WTC11 (cell line): ENCODE measurements around the gene CLEC4D. TPM values are rescaled to one million over a fixed set of nuclear protein-coding genes. Genes with fewer than 3 reads are reported as not detected.

Experiments used
- ATAC-seq: fragments of 200-7000 bp; cut with Tn5 transposase; 2 replicates; pipeline ENCODE4 v1.10.0; 2021; ENCODE audit warnings: mild to moderate bottlenecking, moderate library complexity
- CTCF ChIA-PET: fragments of 300-600 bp; sonication (Branson Sonifier 250); formaldehyde crosslinking; loops from one replicate; lab custom pipeline; 2021; ENCODE audit warnings: antibody characterized with exemption; lab: Charles Lee
- POLR2A ChIA-PET: fragments of 350-600 bp; sonication (Branson Sonifier 250); formaldehyde crosslinking; loops from one replicate; lab custom pipeline; 2021; ENCODE audit warnings: antibody characterized with exemption; lab: Charles Lee
- DNase-seq: peaks from one replicate; pipeline ENCODE4 v3.0.0; 2021; ENCODE audit warnings: low spot score
- H3K27ac Mint-ChIP-seq: 2 replicates; pipeline ENCODE4 v1.8.0; 2021; ENCODE audit warnings: mixed read lengths
- H3K27me3 Mint-ChIP-seq: 2 replicates; pipeline ENCODE4 v1.8.0; 2021; ENCODE audit warnings: low read depth, mild to moderate bottlenecking, moderate library complexity, mixed read lengths
- H3K36me3 Mint-ChIP-seq: 2 replicates; pipeline ENCODE4 v1.8.0; 2021; ENCODE audit warnings: mixed read lengths
- H3K4me1 Mint-ChIP-seq: 2 replicates; pipeline ENCODE4 v1.8.0; 2022; ENCODE audit warnings: mixed read lengths
- H3K4me3 Mint-ChIP-seq: 2 replicates; pipeline ENCODE4 v1.8.0; 2021; ENCODE audit warnings: mild to moderate bottlenecking, moderate library complexity, mixed read lengths
- H3K9me3 Mint-ChIP-seq: 2 replicates; pipeline ENCODE4 v1.8.0; 2021; ENCODE audit warnings: mixed read lengths
- ARID4B ChIP-seq: sonication (generic); formaldehyde crosslinking; IDR thresholded peaks from 2 replicates; pipeline ENCODE4 v1.8.0; 2023; ENCODE audit warnings: missing genetic modification reagents, mild to moderate bottlenecking, borderline replicate concordance
- ATF1 ChIP-seq: sonication (generic); formaldehyde crosslinking; IDR thresholded peaks from 2 replicates; pipeline ENCODE4 v1.8.1; 2023; ENCODE audit warnings: mild to moderate bottlenecking, moderate library complexity, missing genetic modification reagents
- CDX4 ChIP-seq: fragments of 250-450 bp; sonication (Bioruptor Pico); IDR thresholded peaks from 2 replicates; pipeline ENCODE4 v1.9.0; 2021; ENCODE audit warnings: moderate library complexity, mild to moderate bottlenecking, inconsistent platforms, borderline replicate concordance
- CTCF ChIP-seq: fragments of 200-600 bp; IDR thresholded peaks from 2 replicates; pipeline ENCODE4 v1.8.0; 2022; ENCODE audit warnings: antibody characterized with exemption
- E2F5 ChIP-seq: sonication (generic); formaldehyde crosslinking; IDR thresholded peaks from 2 replicates; pipeline ENCODE4 v1.8.1; 2022; ENCODE audit warnings: mild to moderate bottlenecking, moderate library complexity, missing genetic modification reagents
- ETV6 ChIP-seq: sonication (generic); formaldehyde crosslinking; IDR thresholded peaks from 2 replicates; pipeline ENCODE4 v1.8.1; 2022; ENCODE audit warnings: mild to moderate bottlenecking, missing genetic modification reagents
- FOXJ3 ChIP-seq: sonication (generic); formaldehyde crosslinking; IDR thresholded peaks from 2 replicates; pipeline ENCODE4 v1.9.0; 2021; ENCODE audit warnings: missing genetic modification reagents, mild to moderate bottlenecking, borderline replicate concordance
- MAX ChIP-seq: sonication (generic); formaldehyde crosslinking; IDR thresholded peaks from 2 replicates; pipeline ENCODE4 v1.8.0; 2022; ENCODE audit warnings: mild to moderate bottlenecking, missing genetic modification reagents
- PRRX2 ChIP-seq: fragments of 250-450 bp; sonication (Bioruptor Pico); IDR thresholded peaks from 2 replicates; pipeline ENCODE4 v1.8.0; 2021; ENCODE audit warnings: mild to moderate bottlenecking
- RORB ChIP-seq: fragments of 250-450 bp; sonication (Bioruptor Pico); IDR thresholded peaks from 2 replicates; pipeline ENCODE4 v1.9.0; 2021; ENCODE audit warnings: mild to moderate bottlenecking
- TEAD1 ChIP-seq: sonication (generic); formaldehyde crosslinking; IDR thresholded peaks from 2 replicates; pipeline ENCODE4 v1.8.0; 2022; ENCODE audit warnings: mild to moderate bottlenecking, missing genetic modification reagents
- TEAD4 ChIP-seq: sonication (generic); formaldehyde crosslinking; IDR thresholded peaks from 2 replicates; pipeline ENCODE4 v1.8.0; 2022; ENCODE audit warnings: mild to moderate bottlenecking, missing genetic modification reagents
- ZBTB43 ChIP-seq: sonication (generic); formaldehyde crosslinking; IDR thresholded peaks from 2 replicates; pipeline ENCODE4 v1.8.1; 2023; ENCODE audit warnings: mild to moderate bottlenecking, missing genetic modification reagents
- ZMAT4 ChIP-seq: fragments of 250-450 bp; sonication (Bioruptor Pico); IDR thresholded peaks from 2 replicates; pipeline ENCODE4 v1.9.0; 2021; ENCODE audit warnings: mild to moderate bottlenecking
- ZNF281 ChIP-seq: sonication (generic); formaldehyde crosslinking; IDR thresholded peaks from 2 replicates; pipeline ENCODE4 v1.8.0; 2023; ENCODE audit warnings: mild to moderate bottlenecking, missing genetic modification reagents
- ZNF317 ChIP-seq: sonication (generic); formaldehyde crosslinking; IDR thresholded peaks from 2 replicates; pipeline ENCODE4 v1.8.1; 2023; ENCODE audit warnings: low read depth, mild to moderate bottlenecking, moderate library complexity, missing genetic modification reagents, borderline replicate concordance
- ZNF671 ChIP-seq: fragments of 250-450 bp; sonication (Bioruptor Pico); IDR thresholded peaks from 2 replicates; pipeline ENCODE4 v1.8.0; 2021; ENCODE audit warnings: mild to moderate bottlenecking
- total RNA-seq: library from RNA; stranded (reverse); gene quantifications from 3 replicates; pipeline ENCODE4 v1.2.3, GENCODE V29; 2021

Gene CLEC4D
- total RNA-seq, 1 experiment from 2014 or later = 0.09 TPM

- DNase-seq = peak; percentile 81
- peaks cover 8% of the 10 kb centered on the region; the same call in 1 of the 2 replicates for H3K4me1 Mint-ChIP-seq
- no peaks in the 10 kb centered on the region; the same call in 1 of the 2 replicates for H3K27me3 Mint-ChIP-seq
- H3K27ac Mint-ChIP-seq = no peak overlapping the region
- no peaks in the 10 kb centered on the region for H3K36me3 Mint-ChIP-seq
- peak; percentile 80 for ATAC-seq
- TF ChIP-seq CTCF = peak; percentile 96
- no peak for TF ChIP-seq ATF1
- POLR2A ChIA-PET = interaction anchor here (0.6 kb wide), 1 partner anchor 151 kb away, joined by 7 read pairs; no protein-coding TSS in a partner anchor
- H3K9me3 Mint-ChIP-seq = peaks cover 10% of the 10 kb centered on the region; the same call in 1 of the 2 replicates
- no peak overlapping the region for H3K4me3 Mint-ChIP-seq
- CTCF ChIA-PET = interaction anchor here (0.5 to 2.0 kb wide), 74 partner anchors 8 to 1524 kb away, joined by 3 to 67 read pairs (median 5); partner anchors contain the start of genes A2ML1, AICDA, M6PR and MFAP5
Measured at GRCh38 chr12:8544295-8544694, 31.0 kb downstream of the CLEC4D start.

- ChIA-PET CTCF (interaction anchor here (0.5 kb wide), 1 partner anchor 492 kb away, joined by 3 read pairs; no protein-coding TSS in a partner anchor), POLR2A (no interaction called here)
- DNase-seq (no peak), ATAC-seq (no peak)
- H3K4me1 Mint-ChIP-seq = 0 out of 2 replicates have a peak, but pooled peaks cover 5% of the 10 kb centered on the region
- TF ChIP-seq ATF1 (no peak), TEAD4 (no peak), E2F5 (no peak), ETV6 (CRISPR knock-in tag) (no peak), ARID4B (no peak), RORB (no peak), ZNF281 (CRISPR knock-in tag) (no peak), MAX (CRISPR knock-in tag) (no peak), CDX4 (CRISPR knock-in tag) (no peak)
- no peaks in the 10 kb centered on the region for H3K36me3 Mint-ChIP-seq
- H3K9me3 Mint-ChIP-seq = peaks cover 8% of the 10 kb centered on the region; the same call in 1 of the 2 replicates
- H3K27ac Mint-ChIP-seq = no peak overlapping the region
- no peaks in the 10 kb centered on the region; the same call in 1 of the 2 replicates for H3K27me3 Mint-ChIP-seq
- H3K4me3 Mint-ChIP-seq = no peak overlapping the region
Measured at GRCh38 chr12:8546591-8546990, 33.3 kb downstream of the CLEC4D start.

GRCh38 chr12:8547645-8548044 lies 34.3 kb downstream of the CLEC4D start:
- POLR2A ChIA-PET = no interaction called here
- DNase-seq (no peak), ATAC-seq (no peak)
- H3K27me3 Mint-ChIP-seq = no peaks in the 10 kb centered on the region; the same call in 1 of the 2 replicates
- peaks cover 6% of the 10 kb centered on the region; the same call in 1 of the 2 replicates for H3K9me3 Mint-ChIP-seq
- no peak overlapping the region for H3K27ac Mint-ChIP-seq
- no peak overlapping the region for H3K4me3 Mint-ChIP-seq
- H3K36me3 Mint-ChIP-seq = no peaks in the 10 kb centered on the region
- CTCF ChIA-PET = no interaction called here
- H3K4me1 Mint-ChIP-seq = 0 out of 2 replicates have a peak, but pooled peaks cover 5% of the 10 kb centered on the region
- TF ChIP-seq FOXJ3 (CRISPR knock-in tag) (no peak), ZNF671 (no peak), ETV6 (CRISPR knock-in tag) (no peak), ZBTB43 (CRISPR knock-in tag) (no peak), ZNF317 (CRISPR knock-in tag) (no peak), PRRX2 (CRISPR knock-in tag) (no peak), ZMAT4 (CRISPR knock-in tag) (no peak), TEAD1 (CRISPR knock-in tag) (no peak)
